OCI-LY7 (cell line): ENCODE measurements around the gene DSG2.

Source experiments
- EZH2phosphoT487 ChIP-seq: fragments of 200-600 bp; sonication (generic); IDR thresholded peaks from 2 replicates; pipeline ENCODE4 v1.6.1; 2018; ENCODE audit warnings: low read depth, borderline replicate concordance, mild to moderate bottlenecking, mixed run types, antibody characterized with exemption, low read length, moderate library complexity, mixed read lengths
- TF ChIP-seq, protein P1 (sequence below): fragments of 200-600 bp; sonication (generic); conservative IDR thresholded peaks from 2 replicates; pipeline ENCODE4 v1.5.1; 2014; ENCODE audit warnings: mild to moderate bottlenecking, antibody characterized with exemption, low read length, moderate library complexity, mixed read lengths

DNA sequence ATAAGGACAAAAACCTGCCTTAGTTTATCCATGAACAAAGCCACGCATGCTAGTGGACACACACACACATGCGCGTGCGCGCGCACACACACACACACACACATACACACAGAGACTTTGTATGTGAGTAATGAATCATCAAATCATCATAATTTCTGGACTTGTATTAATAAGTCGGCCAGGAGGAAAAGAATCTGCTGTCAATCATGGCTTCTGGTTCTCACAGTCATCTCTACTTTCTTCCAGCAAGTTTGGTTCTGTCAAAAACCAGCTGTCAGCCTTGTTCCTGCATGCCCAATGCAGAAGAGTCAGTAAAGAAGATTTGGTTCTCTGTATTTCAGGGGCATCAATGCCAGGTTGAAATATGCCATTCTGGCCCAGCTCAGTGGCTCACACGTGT is 92.6 kb downstream of the DSG2 start:
- TF ChIP-seq, protein P1, sequence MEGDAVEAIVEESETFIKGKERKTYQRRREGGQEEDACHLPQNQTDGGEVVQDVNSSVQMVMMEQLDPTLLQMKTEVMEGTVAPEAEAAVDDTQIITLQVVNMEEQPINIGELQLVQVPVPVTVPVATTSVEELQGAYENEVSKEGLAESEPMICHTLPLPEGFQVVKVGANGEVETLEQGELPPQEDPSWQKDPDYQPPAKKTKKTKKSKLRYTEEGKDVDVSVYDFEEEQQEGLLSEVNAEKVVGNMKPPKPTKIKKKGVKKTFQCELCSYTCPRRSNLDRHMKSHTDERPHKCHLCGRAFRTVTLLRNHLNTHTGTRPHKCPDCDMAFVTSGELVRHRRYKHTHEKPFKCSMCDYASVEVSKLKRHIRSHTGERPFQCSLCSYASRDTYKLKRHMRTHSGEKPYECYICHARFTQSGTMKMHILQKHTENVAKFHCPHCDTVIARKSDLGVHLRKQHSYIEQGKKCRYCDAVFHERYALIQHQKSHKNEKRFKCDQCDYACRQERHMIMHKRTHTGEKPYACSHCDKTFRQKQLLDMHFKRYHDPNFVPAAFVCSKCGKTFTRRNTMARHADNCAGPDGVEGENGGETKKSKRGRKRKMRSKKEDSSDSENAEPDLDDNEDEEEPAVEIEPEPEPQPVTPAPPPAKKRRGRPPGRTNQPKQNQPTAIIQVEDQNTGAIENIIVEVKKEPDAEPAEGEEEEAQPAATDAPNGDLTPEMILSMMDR: no peak
- no peak for TF ChIP-seq EZH2phosphoT487
